HepG2 (cell line): Measurements from ENCODE around the gene NINL. TPM values are rescaled to one million over a fixed set of nuclear protein-coding genes. Genes with fewer than 3 reads are reported as not detected.
A peak's percentile ranks its signal among the peaks of the same experiment; 100 is the strongest.

Experiments used
- BORCS8-MEF2B ChIP-seq: sonication (generic); formaldehyde crosslinking; IDR thresholded peaks from 2 replicates; pipeline ENCODE4 v1.8.0; 2022; ENCODE audit warnings: mild to moderate bottlenecking, missing genetic modification reagents
- JUND ChIP-seq: sonication (generic); formaldehyde crosslinking; IDR thresholded peaks from 2 replicates; pipeline ENCODE4 v1.8.0; 2022; ENCODE audit warnings: mild to moderate bottlenecking, missing genetic modification reagents
- KMT2B ChIP-seq: IDR thresholded peaks from 2 replicates; pipeline ENCODE4 v1.6.1; 2016; ENCODE audit warnings: missing genetic modification reagents, missing compliant biosample characterization
- TOE1 ChIP-seq: sonication (generic); formaldehyde crosslinking; IDR thresholded peaks from 2 replicates; pipeline ENCODE4 v1.4.0; 2020; ENCODE audit warnings: mild to moderate bottlenecking, missing genetic modification reagents
- ZNF33B ChIP-seq: sonication (generic); formaldehyde crosslinking; IDR thresholded peaks from 2 replicates; pipeline ENCODE4 v1.5.1; 2020; ENCODE audit warnings: mild to moderate bottlenecking, missing genetic modification reagents
- ZNF496 ChIP-seq: sonication (generic); formaldehyde crosslinking; IDR thresholded peaks from 2 replicates; pipeline ENCODE4 v1.8.1; 2023; ENCODE audit warnings: mild to moderate bottlenecking, moderate library complexity, missing genetic modification reagents; ENCODE audit not compliant: insufficient replicate concordance
- ZNF552 ChIP-seq: sonication (generic); formaldehyde crosslinking; IDR thresholded peaks from 2 replicates; pipeline ENCODE4 v1.9.0; 2022; ENCODE audit warnings: missing genetic modification reagents, mild to moderate bottlenecking, borderline replicate concordance
- polyA plus RNA-seq, 8 experiments: library from polyadenylated mRNA; depleted of rRNA in 3 of 8; stranded (reverse) in 7 of 8; unstranded in 1 of 8; fragments of >200 nt; fragmentation: Illumina TruSeq in 4 of 8; extraction: Trizol in 4 of 8; gene quantifications; 2 replicates each; pipeline versions ENCODE4 v1.2.1 to v1.2.3, GENCODE V29; 2011 to 2016; ENCODE audit warnings: low read depth in 4 of 8, missing spikeins in 1 of 8, mixed read lengths in 1 of 8; ENCODE audit not compliant: insufficient read depth in 1 of 8
- total RNA-seq, 5 experiments: library from RNA; depleted of rRNA; stranded (reverse); fragments of >200 nt; fragmentation: Illumina TruSeq; extraction: Trizol; gene quantifications; 2 replicates each; pipeline ENCODE4 v1.2.3, GENCODE V29; 2016; ENCODE audit warnings: low read depth in 1 of 5
- TF ChIP-seq, protein P1 (sequence below): sonication (generic); formaldehyde crosslinking; IDR thresholded peaks from 2 replicates; pipeline ENCODE4 v1.4.0; 2020; ENCODE audit warnings: mild to moderate bottlenecking, missing genetic modification reagents, borderline replicate concordance
- TF ChIP-seq, protein P2 (sequence below): sonication (generic); formaldehyde crosslinking; IDR thresholded peaks from 2 replicates; pipeline ENCODE4 v1.5.1; 2020; ENCODE audit warnings: mild to moderate bottlenecking, missing genetic modification reagents, borderline replicate concordance
- TF ChIP-seq, protein P3 (sequence below): fragments of 450-650 bp; IDR thresholded peaks from 2 replicates; pipeline ENCODE4 v1.6.1; 2016
- TF ChIP-seq, protein P4 (sequence below): sonication (generic); formaldehyde crosslinking; IDR thresholded peaks from 2 replicates; pipeline ENCODE4 v1.8.1; 2023; ENCODE audit warnings: mild to moderate bottlenecking, inconsistent platforms, moderate library complexity, missing genetic modification reagents, borderline replicate concordance
- TF ChIP-seq, protein P5 (sequence below): IDR thresholded peaks from 2 replicates; pipeline ENCODE4 v1.6.1; 2018; ENCODE audit warnings: missing genetic modification reagents

Gene NINL
- total and polyA plus RNA-seq, 2 of the 13 experiments (the other 11 are each of a cell fraction or from before 2014, with no cell fraction given), result 32.3 to 34.3 TPM

DNA sequence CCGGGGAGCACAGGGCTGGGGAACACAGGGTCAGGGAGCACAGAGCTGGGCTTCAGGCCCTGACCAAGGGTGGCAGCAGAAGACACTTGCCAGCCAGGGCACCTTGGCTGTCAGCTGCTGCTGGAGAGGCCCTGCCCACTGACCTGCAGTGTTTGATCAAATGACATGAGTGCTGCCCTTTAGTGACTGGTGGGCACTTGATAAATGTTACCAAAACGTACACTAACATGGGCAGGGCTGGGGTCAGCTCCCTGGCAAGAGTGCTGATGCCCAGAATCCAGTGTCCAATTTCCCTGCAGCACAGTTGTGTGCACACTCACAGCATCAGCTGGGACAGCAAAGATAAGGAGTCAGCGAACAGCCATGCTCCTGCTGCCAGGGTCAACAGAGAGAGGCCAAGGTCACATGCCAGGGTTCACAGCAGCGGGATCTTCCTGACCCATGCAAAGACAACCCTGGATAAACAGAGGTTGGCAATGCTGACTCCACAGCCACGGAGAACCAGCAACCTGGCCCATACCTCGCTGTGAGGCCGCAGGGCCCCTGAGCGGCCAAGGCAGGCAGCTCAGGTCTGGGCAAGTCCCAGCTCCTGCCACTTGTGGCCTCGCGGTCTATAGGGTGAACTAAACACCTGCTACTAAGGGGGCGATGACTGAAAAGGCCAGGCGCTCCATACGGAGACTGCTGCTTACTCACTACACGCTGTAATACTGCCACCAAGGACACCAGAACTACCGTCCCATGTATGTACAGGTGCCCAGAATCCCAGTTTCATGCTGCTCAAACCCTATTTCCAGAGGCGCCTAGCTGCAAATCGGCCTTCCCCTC is 46.3 kb downstream of the NINL start (continued):
- TF ChIP-seq, protein P1, sequence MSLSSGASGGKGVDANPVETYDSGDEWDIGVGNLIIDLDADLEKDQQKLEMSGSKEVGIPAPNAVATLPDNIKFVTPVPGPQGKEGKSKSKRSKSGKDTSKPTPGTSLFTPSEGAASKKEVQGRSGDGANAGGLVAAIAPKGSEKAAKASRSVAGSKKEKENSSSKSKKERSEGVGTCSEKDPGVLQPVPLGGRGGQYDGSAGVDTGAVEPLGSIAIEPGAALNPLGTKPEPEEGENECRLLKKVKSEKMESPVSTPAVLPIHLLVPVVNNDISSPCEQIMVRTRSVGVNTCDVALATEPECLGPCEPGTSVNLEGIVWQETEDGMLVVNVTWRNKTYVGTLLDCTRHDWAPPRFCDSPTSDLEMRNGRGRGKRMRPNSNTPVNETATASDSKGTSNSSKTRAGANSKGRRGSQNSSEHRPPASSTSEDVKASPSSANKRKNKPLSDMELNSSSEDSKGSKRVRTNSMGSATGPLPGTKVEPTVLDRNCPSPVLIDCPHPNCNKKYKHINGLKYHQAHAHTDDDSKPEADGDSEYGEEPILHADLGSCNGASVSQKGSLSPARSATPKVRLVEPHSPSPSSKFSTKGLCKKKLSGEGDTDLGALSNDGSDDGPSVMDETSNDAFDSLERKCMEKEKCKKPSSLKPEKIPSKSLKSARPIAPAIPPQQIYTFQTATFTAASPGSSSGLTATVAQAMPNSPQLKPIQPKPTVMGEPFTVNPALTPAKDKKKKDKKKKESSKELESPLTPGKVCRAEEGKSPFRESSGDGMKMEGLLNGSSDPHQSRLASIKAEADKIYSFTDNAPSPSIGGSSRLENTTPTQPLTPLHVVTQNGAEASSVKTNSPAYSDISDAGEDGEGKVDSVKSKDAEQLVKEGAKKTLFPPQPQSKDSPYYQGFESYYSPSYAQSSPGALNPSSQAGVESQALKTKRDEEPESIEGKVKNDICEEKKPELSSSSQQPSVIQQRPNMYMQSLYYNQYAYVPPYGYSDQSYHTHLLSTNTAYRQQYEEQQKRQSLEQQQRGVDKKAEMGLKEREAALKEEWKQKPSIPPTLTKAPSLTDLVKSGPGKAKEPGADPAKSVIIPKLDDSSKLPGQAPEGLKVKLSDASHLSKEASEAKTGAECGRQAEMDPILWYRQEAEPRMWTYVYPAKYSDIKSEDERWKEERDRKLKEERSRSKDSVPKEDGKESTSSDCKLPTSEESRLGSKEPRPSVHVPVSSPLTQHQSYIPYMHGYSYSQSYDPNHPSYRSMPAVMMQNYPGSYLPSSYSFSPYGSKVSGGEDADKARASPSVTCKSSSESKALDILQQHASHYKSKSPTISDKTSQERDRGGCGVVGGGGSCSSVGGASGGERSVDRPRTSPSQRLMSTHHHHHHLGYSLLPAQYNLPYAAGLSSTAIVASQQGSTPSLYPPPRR, result peak; percentile 94
- TF ChIP-seq, protein P2, sequence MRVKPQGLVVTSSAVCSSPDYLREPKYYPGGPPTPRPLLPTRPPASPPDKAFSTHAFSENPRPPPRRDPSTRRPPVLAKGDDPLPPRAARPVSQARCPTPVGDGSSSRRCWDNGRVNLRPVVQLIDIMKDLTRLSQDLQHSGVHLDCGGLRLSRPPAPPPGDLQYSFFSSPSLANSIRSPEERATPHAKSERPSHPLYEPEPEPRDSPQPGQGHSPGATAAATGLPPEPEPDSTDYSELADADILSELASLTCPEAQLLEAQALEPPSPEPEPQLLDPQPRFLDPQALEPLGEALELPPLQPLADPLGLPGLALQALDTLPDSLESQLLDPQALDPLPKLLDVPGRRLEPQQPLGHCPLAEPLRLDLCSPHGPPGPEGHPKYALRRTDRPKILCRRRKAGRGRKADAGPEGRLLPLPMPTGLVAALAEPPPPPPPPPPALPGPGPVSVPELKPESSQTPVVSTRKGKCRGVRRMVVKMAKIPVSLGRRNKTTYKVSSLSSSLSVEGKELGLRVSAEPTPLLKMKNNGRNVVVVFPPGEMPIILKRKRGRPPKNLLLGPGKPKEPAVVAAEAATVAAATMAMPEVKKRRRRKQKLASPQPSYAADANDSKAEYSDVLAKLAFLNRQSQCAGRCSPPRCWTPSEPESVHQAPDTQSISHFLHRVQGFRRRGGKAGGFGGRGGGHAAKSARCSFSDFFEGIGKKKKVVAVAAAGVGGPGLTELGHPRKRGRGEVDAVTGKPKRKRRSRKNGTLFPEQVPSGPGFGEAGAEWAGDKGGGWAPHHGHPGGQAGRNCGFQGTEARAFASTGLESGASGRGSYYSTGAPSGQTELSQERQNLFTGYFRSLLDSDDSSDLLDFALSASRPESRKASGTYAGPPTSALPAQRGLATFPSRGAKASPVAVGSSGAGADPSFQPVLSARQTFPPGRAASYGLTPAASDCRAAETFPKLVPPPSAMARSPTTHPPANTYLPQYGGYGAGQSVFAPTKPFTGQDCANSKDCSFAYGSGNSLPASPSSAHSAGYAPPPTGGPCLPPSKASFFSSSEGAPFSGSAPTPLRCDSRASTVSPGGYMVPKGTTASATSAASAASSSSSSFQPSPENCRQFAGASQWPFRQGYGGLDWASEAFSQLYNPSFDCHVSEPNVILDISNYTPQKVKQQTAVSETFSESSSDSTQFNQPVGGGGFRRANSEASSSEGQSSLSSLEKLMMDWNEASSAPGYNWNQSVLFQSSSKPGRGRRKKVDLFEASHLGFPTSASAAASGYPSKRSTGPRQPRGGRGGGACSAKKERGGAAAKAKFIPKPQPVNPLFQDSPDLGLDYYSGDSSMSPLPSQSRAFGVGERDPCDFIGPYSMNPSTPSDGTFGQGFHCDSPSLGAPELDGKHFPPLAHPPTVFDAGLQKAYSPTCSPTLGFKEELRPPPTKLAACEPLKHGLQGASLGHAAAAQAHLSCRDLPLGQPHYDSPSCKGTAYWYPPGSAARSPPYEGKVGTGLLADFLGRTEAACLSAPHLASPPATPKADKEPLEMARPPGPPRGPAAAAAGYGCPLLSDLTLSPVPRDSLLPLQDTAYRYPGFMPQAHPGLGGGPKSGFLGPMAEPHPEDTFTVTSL (CRISPR knock-in tag), result peak; percentile 86
- TF ChIP-seq ZNF552 (CRISPR knock-in tag), result no peak
- peak; percentile 79 for TF ChIP-seq KMT2B (CRISPR knock-in tag)
- TF ChIP-seq, protein P3, sequence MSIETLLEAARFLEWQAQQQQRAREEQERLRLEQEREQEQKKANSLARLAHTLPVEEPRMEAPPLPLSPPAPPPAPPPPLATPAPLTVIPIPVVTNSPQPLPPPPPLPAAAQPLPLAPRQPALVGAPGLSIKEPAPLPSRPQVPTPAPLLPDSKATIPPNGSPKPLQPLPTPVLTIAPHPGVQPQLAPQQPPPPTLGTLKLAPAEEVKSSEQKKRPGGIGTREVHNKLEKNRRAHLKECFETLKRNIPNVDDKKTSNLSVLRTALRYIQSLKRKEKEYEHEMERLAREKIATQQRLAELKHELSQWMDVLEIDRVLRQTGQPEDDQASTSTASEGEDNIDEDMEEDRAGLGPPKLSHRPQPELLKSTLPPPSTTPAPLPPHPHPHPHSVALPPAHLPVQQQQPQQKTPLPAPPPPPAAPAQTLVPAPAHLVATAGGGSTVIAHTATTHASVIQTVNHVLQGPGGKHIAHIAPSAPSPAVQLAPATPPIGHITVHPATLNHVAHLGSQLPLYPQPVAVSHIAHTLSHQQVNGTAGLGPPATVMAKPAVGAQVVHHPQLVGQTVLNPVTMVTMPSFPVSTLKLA, result peak; percentile 77
- TF ChIP-seq, protein P4, sequence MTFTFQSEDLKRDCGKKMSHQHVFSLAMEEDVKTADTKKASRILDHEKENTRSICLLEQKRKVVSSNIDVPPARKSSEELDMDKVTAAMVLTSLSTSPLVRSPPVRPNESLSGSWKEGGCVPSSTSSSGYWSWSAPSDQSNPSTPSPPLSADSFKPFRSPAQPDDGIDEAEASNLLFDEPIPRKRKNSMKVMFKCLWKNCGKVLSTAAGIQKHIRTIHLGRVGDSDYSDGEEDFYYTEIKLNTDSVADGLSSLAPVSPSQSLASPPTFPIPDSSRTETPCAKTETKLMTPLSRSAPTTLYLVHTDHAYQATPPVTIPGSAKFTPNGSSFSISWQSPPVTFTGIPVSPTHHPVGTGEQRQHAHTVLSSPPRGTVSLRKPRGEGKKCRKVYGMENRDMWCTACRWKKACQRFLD, result 0 out of 2 replicates have a peak, but pooled peaks have one; percentile 53
- peak; percentile 88; the same call in 1 of the 2 replicates for TF ChIP-seq TOE1 (CRISPR knock-in tag)
- peak; percentile 35; the same call in 1 of the 2 replicates for TF ChIP-seq JUND (CRISPR knock-in tag)
- TF ChIP-seq BORCS8-MEF2B (CRISPR knock-in tag), result peak; percentile 63
- TF ChIP-seq, protein P5, sequence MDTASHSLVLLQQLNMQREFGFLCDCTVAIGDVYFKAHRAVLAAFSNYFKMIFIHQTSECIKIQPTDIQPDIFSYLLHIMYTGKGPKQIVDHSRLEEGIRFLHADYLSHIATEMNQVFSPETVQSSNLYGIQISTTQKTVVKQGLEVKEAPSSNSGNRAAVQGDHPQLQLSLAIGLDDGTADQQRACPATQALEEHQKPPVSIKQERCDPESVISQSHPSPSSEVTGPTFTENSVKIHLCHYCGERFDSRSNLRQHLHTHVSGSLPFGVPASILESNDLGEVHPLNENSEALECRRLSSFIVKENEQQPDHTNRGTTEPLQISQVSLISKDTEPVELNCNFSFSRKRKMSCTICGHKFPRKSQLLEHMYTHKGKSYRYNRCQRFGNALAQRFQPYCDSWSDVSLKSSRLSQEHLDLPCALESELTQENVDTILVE (CRISPR knock-in tag), result 0 out of 2 replicates have a peak, but pooled peaks have one; percentile 45
- TF ChIP-seq ZNF33B (CRISPR knock-in tag), result peak; percentile 82; the same call in 1 of the 2 replicates
- TF ChIP-seq ZNF496, result no peak
